ENCODE results near the gene CDCP2. TPM values are rescaled to one million over a fixed set of nuclear protein-coding genes. Genes with fewer than 3 reads are reported as not detected.

CDCP2 gene
- total RNA-seq, 1 donor from 2014 or later = not detected

DNA sequence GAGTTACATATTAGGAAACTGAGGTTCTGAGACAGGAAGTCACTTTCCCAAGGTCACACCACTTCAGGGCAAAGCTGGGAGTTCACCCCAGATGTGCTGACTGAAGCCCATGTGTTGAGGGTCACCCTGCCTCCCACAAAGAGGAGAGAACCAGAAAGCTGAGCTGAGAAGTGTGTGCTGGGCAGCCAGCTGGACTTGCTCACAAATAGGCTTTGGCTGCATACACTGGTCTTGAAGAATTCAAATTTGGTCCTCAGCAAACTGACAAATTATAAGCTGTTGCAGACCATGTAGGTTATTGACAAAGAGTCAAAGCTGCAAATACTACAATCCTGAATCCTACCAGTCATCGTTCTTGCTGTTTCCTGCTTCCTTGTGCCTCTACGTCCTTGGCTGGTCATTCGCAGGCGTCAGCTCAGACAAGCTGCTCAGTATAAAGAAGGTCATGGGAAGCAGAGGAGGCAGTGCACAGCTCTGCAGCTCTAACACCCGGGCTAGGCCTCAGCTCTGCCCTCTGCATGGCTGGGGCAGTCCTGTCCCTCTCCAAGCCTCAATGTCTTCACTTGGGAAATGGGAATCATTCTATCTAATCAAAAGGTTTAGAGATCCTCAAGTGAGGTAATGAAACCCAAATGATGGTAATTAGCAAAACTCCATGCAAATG, 40.0 kb downstream of the CDCP2 start:
- TF ChIP-seq, protein P1, sequence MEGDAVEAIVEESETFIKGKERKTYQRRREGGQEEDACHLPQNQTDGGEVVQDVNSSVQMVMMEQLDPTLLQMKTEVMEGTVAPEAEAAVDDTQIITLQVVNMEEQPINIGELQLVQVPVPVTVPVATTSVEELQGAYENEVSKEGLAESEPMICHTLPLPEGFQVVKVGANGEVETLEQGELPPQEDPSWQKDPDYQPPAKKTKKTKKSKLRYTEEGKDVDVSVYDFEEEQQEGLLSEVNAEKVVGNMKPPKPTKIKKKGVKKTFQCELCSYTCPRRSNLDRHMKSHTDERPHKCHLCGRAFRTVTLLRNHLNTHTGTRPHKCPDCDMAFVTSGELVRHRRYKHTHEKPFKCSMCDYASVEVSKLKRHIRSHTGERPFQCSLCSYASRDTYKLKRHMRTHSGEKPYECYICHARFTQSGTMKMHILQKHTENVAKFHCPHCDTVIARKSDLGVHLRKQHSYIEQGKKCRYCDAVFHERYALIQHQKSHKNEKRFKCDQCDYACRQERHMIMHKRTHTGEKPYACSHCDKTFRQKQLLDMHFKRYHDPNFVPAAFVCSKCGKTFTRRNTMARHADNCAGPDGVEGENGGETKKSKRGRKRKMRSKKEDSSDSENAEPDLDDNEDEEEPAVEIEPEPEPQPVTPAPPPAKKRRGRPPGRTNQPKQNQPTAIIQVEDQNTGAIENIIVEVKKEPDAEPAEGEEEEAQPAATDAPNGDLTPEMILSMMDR (IDR thresholded peaks at IDR 0.05; ENCODE audit: unreplicated experiment) = no peak
- Mint-ChIP-seq H3K36me3 (no peaks in the 10 kb centered on the region), H3K4me1 (peaks cover 6% of the 10 kb centered on the region), H3K27me3 (ENCODE audit: low read depth) (no peaks in the 10 kb centered on the region), H3K4me3 (no peak overlapping the region), H3K27ac (no peak overlapping the region), H3K9me3 (no peaks in the 10 kb centered on the region)
- DNase-seq (ENCODE audit: low spot score in 2 of 2, unreplicated experiment in 2 of 2) = peak in 1 of 2 experiments; percentile 10

DNA sequence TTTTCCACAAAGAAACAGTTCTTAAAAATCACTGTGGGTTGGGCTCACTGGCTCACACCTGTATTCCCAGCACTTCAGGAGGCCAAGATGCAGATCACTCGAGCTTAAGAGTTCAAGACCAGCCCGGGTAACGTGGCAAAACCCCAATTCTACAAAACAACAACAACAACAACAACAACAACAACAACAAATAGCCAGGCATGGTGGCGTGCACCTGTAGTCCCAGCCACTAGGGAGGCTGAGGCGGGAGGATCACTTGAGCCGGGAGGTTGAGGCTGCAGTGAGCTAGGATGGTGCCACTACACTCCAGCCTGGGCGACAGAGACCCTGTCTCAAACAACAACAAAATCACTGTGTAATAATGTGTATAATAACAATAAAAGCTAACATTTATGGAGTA, 40.8 kb downstream of the CDCP2 start:
- peaks cover 6% of the 10 kb centered on the region for H3K4me1 Mint-ChIP-seq
- no peaks in the 10 kb centered on the region for H3K36me3 Mint-ChIP-seq
- no peak overlapping the region for H3K4me3 Mint-ChIP-seq
- TF ChIP-seq, protein P1 (IDR thresholded peaks at IDR 0.05; ENCODE audit: unreplicated experiment) = no peak
- H3K27ac Mint-ChIP-seq = no peak overlapping the region
- DNase-seq (ENCODE audit: low spot score in 2 of 2, unreplicated experiment in 2 of 2) = no peak
- no peaks in the 10 kb centered on the region for H3K9me3 Mint-ChIP-seq
- no peaks in the 10 kb centered on the region for H3K27me3 Mint-ChIP-seq (ENCODE audit: low read depth)

DNA sequence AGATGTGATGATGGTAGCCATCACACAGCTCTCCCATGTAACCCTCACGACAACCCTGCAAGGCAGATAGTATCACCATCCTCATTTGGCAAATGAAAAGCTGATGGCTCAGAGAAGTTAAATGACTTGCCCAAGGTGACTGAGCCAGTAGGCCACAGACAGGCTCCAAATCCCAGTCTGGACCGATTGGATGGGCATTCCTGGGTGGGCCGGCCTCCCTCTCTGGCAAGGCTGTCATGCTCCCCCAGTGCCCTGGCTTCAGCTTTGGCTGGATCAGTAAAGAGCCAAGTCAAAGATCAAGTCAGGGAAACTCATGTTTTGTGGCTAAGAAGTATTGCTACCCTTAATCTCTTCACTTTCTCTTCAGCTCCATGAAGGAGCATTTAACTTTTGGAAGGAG, 41.2 kb downstream of the CDCP2 start:
- DNase-seq (ENCODE audit: low spot score in 2 of 2, unreplicated experiment in 2 of 2) = no peak
- H3K4me1 Mint-ChIP-seq = peaks cover 6% of the 10 kb centered on the region
- no peaks in the 10 kb centered on the region for H3K36me3 Mint-ChIP-seq
- no peak overlapping the region for H3K27ac Mint-ChIP-seq
- TF ChIP-seq, protein P1 (IDR thresholded peaks at IDR 0.05; ENCODE audit: unreplicated experiment) = no peak
- H3K9me3 Mint-ChIP-seq = no peaks in the 10 kb centered on the region
- H3K4me3 Mint-ChIP-seq = no peak overlapping the region
- H3K27me3 Mint-ChIP-seq (ENCODE audit: low read depth) = no peaks in the 10 kb centered on the region

DNA sequence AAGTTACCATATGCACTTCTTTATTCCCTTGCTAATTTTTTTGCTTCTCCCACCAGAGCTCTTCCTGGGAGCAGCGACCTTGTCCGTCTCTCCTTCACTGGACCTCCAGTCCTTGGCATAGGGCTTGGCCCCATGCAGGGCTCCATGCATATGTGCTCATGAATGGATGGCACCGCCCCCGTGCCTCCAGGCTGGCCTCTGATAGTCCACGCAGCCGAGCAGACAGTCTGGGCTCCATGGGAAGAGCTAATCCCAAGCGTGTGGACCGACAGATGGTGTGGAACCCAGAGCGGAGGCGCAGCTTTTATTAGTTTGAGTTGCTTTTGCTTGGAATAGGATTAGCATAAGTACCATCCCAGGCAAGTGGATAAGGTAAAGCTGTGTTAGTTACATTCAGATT, 41.8 kb downstream of the CDCP2 start:
- Mint-ChIP-seq H3K4me1 (peaks cover 6% of the 10 kb centered on the region), H3K27ac (no peak overlapping the region), H3K27me3 (ENCODE audit: low read depth) (no peaks in the 10 kb centered on the region), H3K9me3 (no peaks in the 10 kb centered on the region), H3K36me3 (no peaks in the 10 kb centered on the region), H3K4me3 (no peak overlapping the region)
- DNase-seq (ENCODE audit: low spot score in 2 of 2, unreplicated experiment in 2 of 2) = no peak
- TF ChIP-seq, protein P1 (IDR thresholded peaks at IDR 0.05; ENCODE audit: unreplicated experiment) = no peak

DNA sequence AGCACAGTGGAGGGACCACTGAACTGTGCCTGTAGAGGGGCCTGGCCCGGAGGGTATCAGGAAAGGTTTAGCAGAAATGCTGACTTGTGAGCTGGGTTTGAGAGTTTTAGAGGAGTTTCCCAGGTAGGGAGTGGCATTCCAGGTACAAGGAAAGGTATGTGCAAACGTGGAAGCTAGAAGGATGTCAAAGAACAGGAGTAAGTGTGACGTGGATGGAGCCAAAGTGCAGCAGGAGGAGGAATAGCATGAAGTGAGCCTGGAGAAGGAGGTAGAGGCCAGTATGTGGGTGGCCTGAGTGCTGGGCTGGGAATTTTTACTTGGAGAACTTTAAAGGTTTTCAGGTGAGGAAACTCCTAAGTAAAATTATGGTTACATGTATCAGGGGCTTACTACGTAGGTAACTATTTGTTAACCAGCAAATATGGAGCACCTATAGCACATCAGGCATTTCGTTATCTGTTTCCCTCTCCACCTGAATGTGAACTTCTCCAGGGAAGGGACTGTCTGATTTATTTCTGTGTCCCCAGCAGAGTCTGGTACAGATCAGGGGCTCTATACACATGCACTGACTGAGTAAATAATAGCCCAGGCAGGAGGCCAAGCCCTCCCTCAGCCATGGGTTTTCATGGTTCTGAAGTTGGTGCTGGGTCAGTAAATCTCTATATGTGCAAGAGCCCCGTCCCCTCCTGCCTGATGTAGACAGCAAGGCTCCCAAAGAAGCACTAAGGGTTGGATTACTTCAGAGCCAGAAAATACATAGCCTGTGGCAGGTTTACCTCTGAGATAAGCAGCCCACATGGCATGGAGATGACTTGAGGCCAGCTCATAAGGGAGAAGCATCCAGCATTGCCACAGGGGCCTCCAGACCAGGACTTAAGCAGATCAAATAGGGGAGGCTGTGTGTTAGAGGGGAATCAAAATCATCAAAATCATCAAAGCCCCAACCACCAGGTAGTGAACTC, 43.4 kb downstream of the CDCP2 start:
- TF ChIP-seq, protein P1 (IDR thresholded peaks at IDR 0.05; ENCODE audit: unreplicated experiment) = no peak
- Mint-ChIP-seq H3K4me1 (no peaks in the 10 kb centered on the region), H3K9me3 (no peaks in the 10 kb centered on the region), H3K36me3 (no peaks in the 10 kb centered on the region), H3K27ac (no peak overlapping the region), H3K4me3 (no peak overlapping the region), H3K27me3 (ENCODE audit: low read depth) (no peaks in the 10 kb centered on the region)
- DNase-seq (ENCODE audit: low spot score in 2 of 2, unreplicated experiment in 2 of 2) = no peak
